Activated naive CD4-positive, alpha-beta T cell treated with anti-CD3 and anti-CD28 coated beads, Interleukin-2, amount 50 U/mL, for 16 hours (primary cell): ENCODE data around the gene CPB1.
"Not testable (repeated sequence)": the region's sequence is repeated elsewhere in the genome, so short reads cannot be mapped to it uniquely, and the experiment has no call there.

Source experiments
- DNase-seq: peaks from one replicate; pipeline ENCODE4 v3.0.0-alpha.2; 2020

Gene CPB1

GRCh38 chr3:148827585-148827984, at the start of gene CPB1:
CPB1 (plus strand) TSS chr3:148827811; CDS start chr3:148827824, 13 bp downstream.
- no peak for DNase-seq

- DNase-seq, result no peak
Measured at GRCh38 chr3:148778926-148779325, 48.7 kb upstream of the CPB1 start.

GRCh38 chr3:148785026-148785425, 42.6 kb upstream of the CPB1 start:
- DNase-seq, result not testable (repeated sequence)

- not testable (repeated sequence) for DNase-seq
Measured at GRCh38 chr3:148786159-148786558, 41.5 kb upstream of the CPB1 start.

GRCh38 chr3:148789146-148789545, 38.5 kb upstream of the CPB1 start:
- no peak for DNase-seq

- no peak for DNase-seq
Measured at GRCh38 chr3:148789906-148790305, 37.7 kb upstream of the CPB1 start.

GRCh38 chr3:148790370-148790769, 37.2 kb upstream of the CPB1 start:
- no peak for DNase-seq

- no peak for DNase-seq
Measured at GRCh38 chr3:148790851-148791735, 36.5 kb upstream of the CPB1 start.

GRCh38 chr3:148791920-148792319, 35.7 kb upstream of the CPB1 start:
- DNase-seq, result no peak

GRCh38 chr3:148792516-148792915, 35.1 kb upstream of the CPB1 start:
- DNase-seq, result no peak

- no peak for DNase-seq
Measured at GRCh38 chr3:148796799-148797198, 30.8 kb upstream of the CPB1 start.

- no peak for DNase-seq
Measured at GRCh38 chr3:148797795-148798194, 29.8 kb upstream of the CPB1 start.

GRCh38 chr3:148800414-148800813, 27.2 kb upstream of the CPB1 start:
- DNase-seq, result no peak

- DNase-seq, result no peak
Measured at GRCh38 chr3:148809835-148810234, 17.8 kb upstream of the CPB1 start.

GRCh38 chr3:148815316-148816110, 12.1 kb upstream of the CPB1 start:
- DNase-seq, result no peak

- DNase-seq, result no peak
Measured at GRCh38 chr3:148816427-148816826, 11.2 kb upstream of the CPB1 start.

GRCh38 chr3:148816981-148817525, 10.6 kb upstream of the CPB1 start:
- DNase-seq, result no peak

- DNase-seq, result no peak
Measured at GRCh38 chr3:148820361-148821245, 7.0 kb upstream of the CPB1 start.

- no peak for DNase-seq
Measured at GRCh38 chr3:148823026-148823425, 4.6 kb upstream of the CPB1 start.

GRCh38 chr3:148825476-148825875, 2.1 kb upstream of the CPB1 start:
- no peak for DNase-seq

- no peak for DNase-seq
Measured at GRCh38 chr3:148828136-148828690, 602 bp downstream of the CPB1 start.

- DNase-seq, result no peak
Measured at GRCh38 chr3:148829926-148830325, 2.3 kb downstream of the CPB1 start.
